Esophagus muscularis mucosa (tissue), 4 donors: ENCODE measurements around the gene SEMA5A. TPM values are rescaled to one million over a fixed set of nuclear protein-coding genes. Genes with fewer than 3 reads are reported as not detected.

Source experiments
- DNase-seq: peaks from one replicate; pipeline ENCODE4 v3.0.0-alpha.2; 2017; ENCODE audit errors: extremely low spot score
- H3K27ac ChIP-seq, 4 donors: fragments of 200-600 bp; sonication (generic); replicated peaks in 1 of 4; 1 replicate in 3 of 4; 2 replicates in 1 of 4; pipeline ENCODE4 v1.5.1; 2016 to 2019; ENCODE audit warnings: mild to moderate bottlenecking in 1 of 4
- H3K27me3 ChIP-seq, 4 donors: fragments of 200-600 bp; sonication (generic); one replicate each; pipeline versions ENCODE4 v1.5.1 to v1.6.0; 2016 to 2019
- H3K36me3 ChIP-seq, 4 donors: fragments of 200-600 bp; sonication (generic); one replicate each; pipeline ENCODE4 v1.5.1; 2016 to 2019
- H3K4me1 ChIP-seq, 4 donors: fragments of 200-600 bp; sonication (generic); one replicate each; pipeline ENCODE4 v1.5.1; 2016 to 2019
- H3K4me3 ChIP-seq, 4 donors: fragments of 200-600 bp; sonication (generic); 1 replicate in 2 of 4; 2 replicates in 2 of 4; pipeline ENCODE4 v1.5.1; 2016 to 2019; ENCODE audit warnings: mild to moderate bottlenecking in 4 of 4, moderate library complexity in 1 of 4
- H3K9me3 ChIP-seq, 4 donors: fragments of 200-600 bp; sonication (generic); 1 replicate in 3 of 4; 2 replicates in 1 of 4; pipeline ENCODE4 v1.5.1; 2016 to 2019
- CTCF ChIP-seq, 3 experiments: fragments of 200-600 bp in 2 of 3; fragments of 450-650 bp in 1 of 3; sonication (generic) in 2 of 3; IDR thresholded peaks; one replicate each; pipeline ENCODE4 v1.5.1; 2017 to 2019; ENCODE audit warnings: antibody characterized with exemption in 3 of 3, mild to moderate bottlenecking in 2 of 3, moderate library complexity in 1 of 3
- EP300 ChIP-seq: sonication (generic); formaldehyde crosslinking; IDR thresholded peaks from one replicate; pipeline ENCODE4 v1.6.1; 2017; ENCODE audit warnings: antibody characterized with exemption
- POLR2A ChIP-seq: fragments of 450-650 bp; IDR thresholded peaks from one replicate; pipeline ENCODE4 v1.6.1; 2017; ENCODE audit warnings: antibody characterized with exemption, moderate library complexity, mild to moderate bottlenecking, low read depth
- POLR2AphosphoS5 ChIP-seq, 2 donors: sonication (generic); formaldehyde crosslinking; IDR thresholded peaks; one replicate each; pipeline ENCODE4 v1.6.1; 2017; ENCODE audit warnings: antibody characterized with exemption in 2 of 2
- WGBS: methylation state at CpG from one replicate; pipeline ENCODE4 v1.1.5; 2018; 5-methylcytosine and 5-hydroxymethylcytosine counted together
- intact Hi-C: fragments of 100-400 bp; cut with DNase I; formaldehyde crosslinking; loops from one replicate; pipeline ENCODE4 v1.15.1; 2023
- total RNA-seq, 4 donors: library from RNA; depleted of rRNA; stranded (reverse); fragments of >200 nt; gene quantifications; one replicate each; pipeline versions ENCODE4 v1.1.0 to v1.2.1, GENCODE V29; 2016

Gene SEMA5A
- total RNA-seq, 4 donors from 2014 or later: 2.1 to 5.6 (median 3.5) TPM

GRCh38 chr5:9173281-9174048 is 372.4 kb downstream of the SEMA5A start:
- peak; percentile 50 for DNase-seq
- Histone ChIP-seq H3K36me3 (no peaks in the 10 kb centered on the region), H3K27me3 (no peaks in the 10 kb centered on the region), H3K27ac (no peak overlapping the region), H3K9me3 (peaks cover 0 to 6% (median 0%) of the 10 kb centered on the region in 4 donors), H3K4me3 (no peak overlapping the region), H3K4me1 (no peaks in the 10 kb centered on the region)
- intact Hi-C loops: loop anchor here (2.0 kb wide), 1 partner anchor 57 kb away; no protein-coding TSS in a partner anchor
- TF ChIP-seq CTCF (IDR thresholded peaks at IDR 0.05) (no peak), POLR2AphosphoS5 (IDR thresholded peaks at IDR 0.05) (no peak), POLR2A (no peak), EP300 (no peak)
- 48% methylated on average over 3 of the region's 3 CpGs for WGBS

DNA sequence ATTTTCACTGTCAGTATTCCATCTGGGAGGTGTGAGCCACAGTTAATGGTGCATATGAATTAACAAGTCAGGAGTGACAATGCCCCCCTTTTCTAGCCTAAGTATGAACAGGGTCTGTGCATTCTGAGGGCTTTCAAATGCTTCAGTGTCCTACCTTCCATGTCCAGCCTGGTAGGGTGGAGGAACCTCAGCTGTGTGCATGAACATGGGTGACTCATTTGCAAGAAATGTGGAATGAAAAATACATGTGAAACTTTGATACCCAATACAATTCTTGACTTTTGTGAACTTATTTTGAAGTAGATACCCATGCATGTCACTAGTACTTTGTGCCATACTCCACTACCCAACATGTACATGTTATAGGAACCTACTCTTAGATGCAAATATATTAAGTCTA is 375.8 kb downstream of the SEMA5A start:
- no peaks in the 10 kb centered on the region for H3K4me1 ChIP-seq
- H3K9me3 ChIP-seq: no peaks in the 10 kb centered on the region
- H3K36me3 ChIP-seq: no peaks in the 10 kb centered on the region
- no peaks in the 10 kb centered on the region for H3K27me3 ChIP-seq
- intact Hi-C loops: no loop called here
- TF ChIP-seq POLR2A: no peak
- no peak for TF ChIP-seq CTCF (IDR thresholded peaks at IDR 0.05)
- TF ChIP-seq EP300: no peak
- TF ChIP-seq POLR2AphosphoS5 (IDR thresholded peaks at IDR 0.05): no peak
- DNase-seq: peak; percentile 60
- H3K4me3 ChIP-seq: no peak overlapping the region
- no peak overlapping the region for H3K27ac ChIP-seq

GRCh38 chr5:9169557-9169902 is 376.3 kb downstream of the SEMA5A start:
- Histone ChIP-seq H3K36me3 (no peaks in the 10 kb centered on the region), H3K27ac (no peak overlapping the region), H3K4me3 (no peak overlapping the region), H3K27me3 (no peaks in the 10 kb centered on the region), H3K4me1 (no peaks in the 10 kb centered on the region), H3K9me3 (no peaks in the 10 kb centered on the region)
- no peak for TF ChIP-seq EP300
- no peak for TF ChIP-seq POLR2A
- no peak for TF ChIP-seq POLR2AphosphoS5 (IDR thresholded peaks at IDR 0.05)
- TF ChIP-seq CTCF (IDR thresholded peaks at IDR 0.05): no peak
- peak; percentile 70 for DNase-seq
- intact Hi-C loops: no loop called here
- WGBS: 88% methylated on average over 1 of the region's 1 CpG

DNA sequence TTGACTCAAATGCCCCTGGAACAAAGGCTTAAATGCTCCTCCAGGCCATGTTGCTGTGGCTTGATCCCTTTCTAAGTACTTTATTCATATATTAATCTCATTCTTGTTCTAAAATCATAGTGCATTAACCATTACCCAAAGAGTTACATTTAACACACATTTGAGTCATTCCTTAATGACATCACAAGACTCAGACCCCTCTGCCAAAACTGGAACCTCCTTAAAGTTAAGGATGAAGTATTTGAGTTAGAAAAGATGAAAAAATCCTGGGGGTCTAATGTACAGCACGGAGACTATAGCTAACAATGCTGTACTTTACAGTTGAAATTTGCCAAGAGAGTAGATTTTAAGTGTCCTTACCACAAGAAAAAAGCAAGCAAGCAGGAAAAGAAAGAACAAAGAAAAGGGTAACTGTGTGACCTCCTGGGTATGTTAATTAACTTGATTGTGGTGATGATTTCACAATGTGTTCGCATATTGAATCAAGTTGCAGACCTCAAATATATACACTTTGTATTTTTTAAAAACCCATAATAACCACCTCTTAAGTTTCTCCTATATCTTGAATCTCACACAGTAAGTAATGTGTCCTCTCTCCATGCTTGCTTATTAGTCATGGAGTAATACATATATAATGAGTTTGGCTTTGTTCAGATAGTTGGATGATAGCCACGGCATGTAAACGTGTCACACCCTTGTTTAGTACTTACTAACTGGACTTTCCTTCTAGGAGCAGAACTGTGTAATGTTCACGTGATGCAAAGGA is 376.9 kb downstream of the SEMA5A start:
- no peaks in the 10 kb centered on the region for H3K9me3 ChIP-seq
- intact Hi-C loops: no loop called here
- no peaks in the 10 kb centered on the region for H3K27me3 ChIP-seq
- H3K36me3 ChIP-seq: no peaks in the 10 kb centered on the region
- H3K4me3 ChIP-seq: no peak overlapping the region
- 66% methylated on average over 5 of the region's 5 CpGs for WGBS
- no peak overlapping the region for H3K27ac ChIP-seq
- DNase-seq: no peak
- TF ChIP-seq CTCF (IDR thresholded peaks at IDR 0.05) (no peak), EP300 (no peak), POLR2AphosphoS5 (IDR thresholded peaks at IDR 0.05) (no peak), POLR2A (no peak)
- no peaks in the 10 kb centered on the region for H3K4me1 ChIP-seq
